ENCODE measurements around the gene TM4SF4.
A peak's percentile ranks its signal among the peaks of the same experiment; 100 is the strongest.

The TM4SF4 gene

DNA sequence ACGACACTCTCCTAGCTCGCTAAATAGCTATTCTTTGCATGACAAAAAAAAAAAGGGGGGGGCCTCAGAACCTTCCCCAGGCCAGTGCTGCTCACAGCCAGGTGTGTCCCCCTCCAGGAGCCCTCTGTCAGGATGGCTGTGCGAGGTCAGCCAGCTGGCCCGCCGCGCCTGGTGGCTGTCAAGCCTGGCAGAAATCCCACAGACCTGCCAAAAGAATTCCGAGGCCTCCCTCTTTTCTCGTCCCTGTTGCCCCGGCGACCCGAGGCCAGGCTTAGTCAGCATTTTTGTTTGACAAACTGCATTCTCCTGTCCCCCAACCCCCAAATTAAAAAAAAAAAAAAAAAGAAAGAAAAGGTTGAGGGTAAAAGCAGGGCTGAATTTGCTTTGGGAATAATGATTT, 61.9 kb downstream of the TM4SF4 start:
- peaks cover 47% of the 10 kb centered on the region for H3K4me1 ChIP-seq (ENCODE audit: control insufficient read depth, insufficient read depth, low read length)
- no peak overlapping the region for H3K9ac ChIP-seq (ENCODE audit: low read length)
- no peak overlapping the region for H3K4me3 ChIP-seq (ENCODE audit: low read depth, low read length)
- no peaks in the 10 kb centered on the region for H3K9me3 ChIP-seq (ENCODE audit: control insufficient read depth, insufficient read depth, low read depth, low read length)
- peaks cover 3% of the 10 kb centered on the region for H3K36me3 ChIP-seq (ENCODE audit: control insufficient read depth, insufficient read depth, low read length)
- H3K27me3 ChIP-seq (ENCODE audit: control insufficient read depth, insufficient read depth, low read length), result no peaks in the 10 kb centered on the region
- H3K27ac ChIP-seq (ENCODE audit: low read depth, low read length), result peak overlapping the region; percentile 31; the same call in 1 of the 2 replicates

DNA sequence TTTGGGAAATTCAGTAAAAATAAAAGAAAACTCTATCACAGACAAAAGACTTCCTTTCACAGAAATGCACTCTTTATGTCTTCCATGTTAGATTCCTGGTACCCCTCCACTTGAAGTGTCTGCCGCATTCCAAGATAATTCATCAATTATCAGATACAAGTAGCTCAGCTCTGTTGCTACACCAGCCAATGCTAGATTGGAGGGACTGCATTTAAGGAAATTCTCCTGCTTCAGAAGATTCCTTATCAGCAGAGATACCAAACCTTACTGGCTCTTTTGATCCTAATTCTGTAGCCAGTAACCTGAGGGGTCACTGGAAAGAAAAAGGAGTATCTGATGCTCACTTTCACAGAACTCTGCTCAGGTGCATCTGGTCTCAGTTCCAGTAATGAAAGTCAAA, 63.9 kb downstream of the TM4SF4 start:
- H3K9ac ChIP-seq (ENCODE audit: low read length), result no peak overlapping the region
- no peaks in the 10 kb centered on the region for H3K27me3 ChIP-seq (ENCODE audit: control insufficient read depth, insufficient read depth, low read length)
- no peak overlapping the region for H3K4me3 ChIP-seq (ENCODE audit: low read depth, low read length)
- no peaks in the 10 kb centered on the region for H3K9me3 ChIP-seq (ENCODE audit: control insufficient read depth, insufficient read depth, low read depth, low read length)
- no peak overlapping the region for H3K27ac ChIP-seq (ENCODE audit: low read depth, low read length)
- H3K36me3 ChIP-seq (ENCODE audit: control insufficient read depth, insufficient read depth, low read length), result peaks cover 18% of the 10 kb centered on the region
- H3K4me1 ChIP-seq (ENCODE audit: control insufficient read depth, insufficient read depth, low read length), result peaks cover 50% of the 10 kb centered on the region

DNA sequence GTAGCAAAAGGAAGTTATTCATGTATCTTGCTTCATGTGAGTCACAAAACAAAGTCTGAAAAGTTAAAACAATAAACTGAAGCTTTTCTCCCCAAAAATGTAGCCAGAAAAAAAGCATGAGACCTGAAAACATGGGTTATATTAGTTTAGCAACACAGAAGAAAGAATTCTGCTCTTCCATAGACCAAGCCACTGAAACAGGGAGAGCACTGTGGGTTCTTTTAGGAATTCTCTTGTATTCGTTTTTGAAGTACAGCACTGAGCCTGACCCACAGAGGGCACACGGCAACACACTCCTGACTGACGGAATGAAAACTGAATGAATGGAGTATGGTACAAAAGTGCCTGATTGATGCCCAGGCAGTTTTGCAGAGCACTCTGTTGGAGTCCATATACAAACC, 66.6 kb downstream of the TM4SF4 start:
- H3K4me3 ChIP-seq (ENCODE audit: low read depth, low read length), result no peak overlapping the region
- no peak overlapping the region for H3K9ac ChIP-seq (ENCODE audit: low read length)
- no peak overlapping the region for H3K27ac ChIP-seq (ENCODE audit: low read depth, low read length)
- H3K36me3 ChIP-seq (ENCODE audit: control insufficient read depth, insufficient read depth, low read length), result peaks cover 18% of the 10 kb centered on the region
- peaks cover 33% of the 10 kb centered on the region for H3K4me1 ChIP-seq (ENCODE audit: control insufficient read depth, insufficient read depth, low read length)
- no peaks in the 10 kb centered on the region for H3K27me3 ChIP-seq (ENCODE audit: control insufficient read depth, insufficient read depth, low read length)
- H3K9me3 ChIP-seq (ENCODE audit: control insufficient read depth, insufficient read depth, low read depth, low read length), result no peaks in the 10 kb centered on the region

DNA sequence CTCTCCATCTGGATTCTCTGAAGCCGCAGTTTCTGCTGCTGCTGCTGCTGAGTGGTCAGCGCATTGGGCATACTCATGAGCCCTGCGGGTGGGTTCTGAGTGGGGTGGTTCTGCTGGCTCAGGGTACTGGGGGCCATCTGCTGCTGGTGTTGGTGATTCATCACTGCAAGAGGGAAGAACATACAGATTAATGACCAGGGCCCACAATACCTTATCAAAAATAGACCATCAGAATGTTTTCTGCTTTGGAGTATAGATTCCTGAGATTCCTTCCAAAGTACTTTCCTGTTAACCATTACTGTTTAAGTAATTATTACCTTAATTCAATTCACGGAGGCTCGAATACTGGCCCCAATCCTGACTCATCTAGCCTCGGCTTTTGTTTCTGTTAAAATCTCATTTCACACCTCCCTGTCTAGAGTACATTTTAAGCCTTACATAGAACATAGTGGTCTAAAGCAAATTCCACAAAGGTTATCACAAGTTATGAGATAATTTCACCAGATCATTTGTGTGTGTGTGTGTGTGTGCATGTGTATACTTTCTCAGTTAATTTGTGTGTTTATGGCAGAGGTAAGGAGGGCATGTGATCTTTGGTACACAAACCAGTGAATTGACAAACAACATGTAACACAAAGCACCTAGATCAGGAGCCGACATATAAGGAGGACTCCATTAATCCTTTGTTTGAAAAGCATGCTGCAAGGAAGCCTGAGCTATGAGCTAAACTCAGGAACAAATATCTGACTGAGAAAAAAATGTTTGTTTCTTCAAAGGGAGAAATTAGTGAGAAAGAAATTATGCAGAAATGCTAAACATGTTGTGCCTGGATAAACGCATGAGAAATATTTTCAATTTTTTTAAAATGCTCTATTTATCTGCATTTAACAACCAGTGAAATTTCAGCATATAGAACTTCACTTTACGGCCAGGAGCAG, 68.1 kb downstream of the TM4SF4 start:
- H3K27ac ChIP-seq (ENCODE audit: low read depth, low read length), result peak overlapping the region; percentile 37
- peaks cover 21% of the 10 kb centered on the region for H3K4me1 ChIP-seq (ENCODE audit: control insufficient read depth, insufficient read depth, low read length)

DNA sequence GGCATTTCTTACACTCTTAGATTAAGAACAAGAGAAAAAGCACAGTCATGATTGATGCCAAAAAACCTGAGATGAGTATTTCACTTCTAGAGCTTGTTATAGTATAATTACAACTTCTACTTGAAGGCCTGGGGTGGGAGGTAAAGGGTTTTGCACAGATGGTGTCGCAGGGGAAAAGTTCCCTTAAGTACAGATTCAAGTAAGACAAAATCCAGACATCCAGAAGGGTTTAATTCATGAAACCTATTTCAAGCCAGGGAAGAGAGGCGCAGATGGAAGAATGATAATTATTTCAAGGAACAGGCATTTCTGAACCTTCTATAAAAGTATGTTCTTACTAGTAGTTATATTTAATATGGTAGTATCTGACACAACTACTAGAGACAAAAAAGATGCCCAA, 70.6 kb downstream of the TM4SF4 start:
- H3K36me3 ChIP-seq (ENCODE audit: control insufficient read depth, insufficient read depth, low read length), result peaks cover 18% of the 10 kb centered on the region
- no peak overlapping the region for H3K4me3 ChIP-seq (ENCODE audit: low read depth, low read length)

More for the DNA sequence above, 68.1 kb downstream of the TM4SF4 start:
- Histone ChIP-seq H3K9me3 (ENCODE audit: control insufficient read depth, insufficient read depth, low read depth, low read length) (no peaks in the 10 kb centered on the region), H3K27me3 (ENCODE audit: control insufficient read depth, insufficient read depth, low read length) (no peaks in the 10 kb centered on the region), H3K4me3 (ENCODE audit: low read depth, low read length) (no peak overlapping the region), H3K36me3 (ENCODE audit: control insufficient read depth, insufficient read depth, low read length) (peaks cover 18% of the 10 kb centered on the region), H3K9ac (ENCODE audit: low read length) (no peak overlapping the region)

DNA sequence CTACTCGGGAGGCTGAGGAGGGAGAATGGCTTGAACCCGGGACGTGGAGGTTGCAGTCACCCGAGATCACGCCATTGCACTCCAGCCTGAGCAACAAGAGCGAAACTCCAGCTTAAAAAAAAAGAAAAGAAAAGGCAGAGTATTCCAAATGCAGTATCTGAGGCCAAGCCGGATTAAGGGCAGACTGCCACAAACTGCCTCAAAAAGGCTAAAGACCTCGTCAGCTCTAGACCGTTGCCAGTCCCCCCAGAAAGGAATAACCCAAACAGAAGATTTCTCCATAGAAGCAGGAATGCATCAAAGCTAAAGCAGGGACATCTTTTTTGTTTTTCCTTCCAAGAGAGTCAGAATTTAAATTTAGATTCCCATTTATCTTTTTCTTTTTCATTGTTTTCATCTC, 72.9 kb downstream of the TM4SF4 start:
- no peaks in the 10 kb centered on the region for H3K27me3 ChIP-seq (ENCODE audit: control insufficient read depth, insufficient read depth, low read length)
- H3K36me3 ChIP-seq (ENCODE audit: control insufficient read depth, insufficient read depth, low read length), result peaks cover 5% of the 10 kb centered on the region; the same call in 1 of the 2 replicates
- no peak overlapping the region for H3K9ac ChIP-seq (ENCODE audit: low read length)
- no peak overlapping the region for H3K27ac ChIP-seq (ENCODE audit: low read depth, low read length)
- H3K9me3 ChIP-seq (ENCODE audit: control insufficient read depth, insufficient read depth, low read depth, low read length), result no peaks in the 10 kb centered on the region
- no peak overlapping the region for H3K4me3 ChIP-seq (ENCODE audit: low read depth, low read length)
- peaks cover 33% of the 10 kb centered on the region for H3K4me1 ChIP-seq (ENCODE audit: control insufficient read depth, insufficient read depth, low read length)

More for the DNA sequence above, 70.6 kb downstream of the TM4SF4 start:
- Histone ChIP-seq H3K9ac (ENCODE audit: low read length) (no peak overlapping the region), H3K27ac (ENCODE audit: low read depth, low read length) (no peak overlapping the region), H3K27me3 (ENCODE audit: control insufficient read depth, insufficient read depth, low read length) (no peaks in the 10 kb centered on the region), H3K9me3 (ENCODE audit: control insufficient read depth, insufficient read depth, low read depth, low read length) (no peaks in the 10 kb centered on the region), H3K4me1 (ENCODE audit: control insufficient read depth, insufficient read depth, low read length) (peaks cover 36% of the 10 kb centered on the region)

DNA sequence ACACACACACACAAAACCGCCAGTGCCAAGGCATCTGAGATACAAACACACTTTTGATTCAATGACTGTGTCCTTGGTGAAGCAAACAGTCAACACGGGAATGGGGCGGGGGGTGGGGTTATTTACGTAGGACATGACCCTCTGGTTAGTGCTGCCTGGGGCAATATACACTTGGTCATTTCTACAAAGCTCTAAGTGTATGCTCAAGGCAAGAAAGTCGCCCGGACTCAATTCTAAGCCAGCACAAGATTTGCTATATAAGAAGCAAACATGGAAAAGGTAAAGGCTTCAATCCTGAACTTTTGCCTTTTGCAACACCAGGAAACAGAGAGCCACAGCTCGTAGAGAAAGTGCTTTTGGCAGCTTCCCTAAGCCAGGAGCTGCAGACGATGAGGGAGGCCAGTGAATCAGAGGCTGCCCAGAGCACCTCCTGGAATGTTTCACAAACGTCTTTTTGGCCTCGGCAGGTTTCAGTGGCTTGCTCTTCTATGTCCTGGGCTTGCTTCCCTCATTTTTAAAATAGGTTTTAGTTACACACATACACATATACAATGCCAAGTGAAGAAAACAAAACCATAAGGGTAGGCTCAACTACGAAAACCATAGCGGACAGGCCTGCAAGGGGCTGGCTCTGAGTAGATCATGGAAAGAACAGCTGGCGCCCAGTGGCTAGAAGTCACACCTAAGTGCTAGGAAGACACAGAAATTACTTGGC, 73.6 kb downstream of the TM4SF4 start:
- H3K36me3 ChIP-seq (ENCODE audit: control insufficient read depth, insufficient read depth, low read length), result no peaks in the 10 kb centered on the region
- H3K4me1 ChIP-seq (ENCODE audit: control insufficient read depth, insufficient read depth, low read length), result peaks cover 32% of the 10 kb centered on the region
- no peaks in the 10 kb centered on the region for H3K9me3 ChIP-seq (ENCODE audit: control insufficient read depth, insufficient read depth, low read depth, low read length)
- peak overlapping the region; percentile 51; the same call in 1 of the 2 replicates for H3K27ac ChIP-seq (ENCODE audit: low read depth, low read length)
- H3K9ac ChIP-seq (ENCODE audit: low read length), result peak overlapping the region; percentile 12
- H3K27me3 ChIP-seq (ENCODE audit: control insufficient read depth, insufficient read depth, low read length), result no peaks in the 10 kb centered on the region
- H3K4me3 ChIP-seq (ENCODE audit: low read depth, low read length), result no peak overlapping the region; the same call in 1 of the 2 replicates

DNA sequence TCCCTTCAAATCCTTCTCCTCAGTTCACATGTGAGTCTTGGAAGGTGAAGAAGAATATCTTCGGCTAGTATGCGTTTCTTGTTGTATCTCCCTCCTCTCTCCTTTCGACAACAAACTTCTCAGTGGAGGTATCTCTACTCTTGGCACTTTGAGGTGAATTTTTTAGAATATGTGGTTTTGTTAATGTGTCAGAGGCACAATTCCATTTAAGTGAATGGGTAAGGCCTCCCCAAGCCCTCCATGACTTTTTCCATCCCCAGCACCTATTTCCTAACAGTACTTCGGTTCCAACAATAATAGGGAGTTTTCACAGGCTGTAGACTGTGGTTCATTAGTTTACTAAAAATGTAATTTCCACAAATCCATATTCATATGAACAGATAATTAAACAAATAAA, 74.2 kb downstream of the TM4SF4 start:
- Histone ChIP-seq H3K9ac (ENCODE audit: low read length) (peak overlapping the region; percentile 12), H3K27ac (ENCODE audit: low read depth, low read length) (no peak overlapping the region), H3K4me1 (ENCODE audit: control insufficient read depth, insufficient read depth, low read length) (peaks cover 32% of the 10 kb centered on the region), H3K27me3 (ENCODE audit: control insufficient read depth, insufficient read depth, low read length) (no peaks in the 10 kb centered on the region), H3K36me3 (ENCODE audit: control insufficient read depth, insufficient read depth, low read length) (no peaks in the 10 kb centered on the region), H3K9me3 (ENCODE audit: control insufficient read depth, insufficient read depth, low read depth, low read length) (no peaks in the 10 kb centered on the region), H3K4me3 (ENCODE audit: low read depth, low read length) (no peak overlapping the region)

DNA sequence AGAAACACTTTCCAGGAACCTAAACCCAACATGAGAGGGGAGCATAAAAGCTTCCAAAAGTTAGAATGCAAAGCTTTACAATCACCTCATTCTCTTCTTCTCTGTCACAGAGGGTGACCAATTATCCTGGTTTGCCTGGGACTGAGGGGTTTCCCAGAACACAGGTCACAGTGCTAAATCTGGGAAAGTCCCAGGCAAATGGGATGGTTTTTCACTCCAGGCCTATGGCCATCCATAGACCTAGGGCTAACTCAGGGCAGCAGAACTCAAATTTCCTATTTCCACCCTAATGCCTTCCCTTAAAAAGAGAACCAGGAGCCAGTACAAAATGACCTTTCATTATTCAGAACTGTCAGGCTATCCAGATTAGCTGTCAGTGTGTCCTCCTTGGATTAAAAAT, 77.0 kb downstream of the TM4SF4 start:
- no peak overlapping the region for H3K27ac ChIP-seq (ENCODE audit: low read depth, low read length)
- no peak overlapping the region for H3K4me3 ChIP-seq (ENCODE audit: low read depth, low read length)
- peaks cover 54% of the 10 kb centered on the region for H3K4me1 ChIP-seq (ENCODE audit: control insufficient read depth, insufficient read depth, low read length)
- no peaks in the 10 kb centered on the region for H3K9me3 ChIP-seq (ENCODE audit: control insufficient read depth, insufficient read depth, low read depth, low read length)
- H3K36me3 ChIP-seq (ENCODE audit: control insufficient read depth, insufficient read depth, low read length), result no peaks in the 10 kb centered on the region
- no peaks in the 10 kb centered on the region for H3K27me3 ChIP-seq (ENCODE audit: control insufficient read depth, insufficient read depth, low read length)
- H3K9ac ChIP-seq (ENCODE audit: low read length), result no peak overlapping the region

DNA sequence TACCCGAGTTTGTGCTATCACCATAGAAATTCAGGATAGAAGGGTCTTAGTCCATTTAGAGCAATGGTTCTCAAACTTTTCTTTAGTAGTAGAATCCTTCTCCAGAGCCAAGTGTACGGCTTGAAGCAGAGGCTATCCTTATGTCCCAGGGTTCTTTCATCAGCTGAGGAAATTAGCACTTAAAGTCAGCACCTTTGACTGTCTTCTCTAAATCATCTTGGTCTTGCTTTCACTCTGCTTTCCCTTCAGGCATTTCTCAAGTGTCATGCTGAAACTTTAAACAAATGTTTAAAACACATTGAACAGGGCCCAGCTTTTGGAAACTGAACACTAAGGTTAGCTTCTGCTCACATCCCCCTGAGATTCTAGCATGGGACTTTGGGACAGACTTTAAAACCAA, 78.2 kb downstream of the TM4SF4 start:
- no peak overlapping the region for H3K9ac ChIP-seq (ENCODE audit: low read length)
- no peaks in the 10 kb centered on the region for H3K27me3 ChIP-seq (ENCODE audit: control insufficient read depth, insufficient read depth, low read length)
- no peaks in the 10 kb centered on the region for H3K9me3 ChIP-seq (ENCODE audit: control insufficient read depth, insufficient read depth, low read depth, low read length)
- no peaks in the 10 kb centered on the region for H3K36me3 ChIP-seq (ENCODE audit: control insufficient read depth, insufficient read depth, low read length)
- no peak overlapping the region for H3K4me3 ChIP-seq (ENCODE audit: low read depth, low read length)
- H3K4me1 ChIP-seq (ENCODE audit: control insufficient read depth, insufficient read depth, low read length), result peaks cover 53% of the 10 kb centered on the region
- H3K27ac ChIP-seq (ENCODE audit: low read depth, low read length), result no peak overlapping the region
